CD4-positive, alpha-beta T cell (primary cell): ENCODE data around the gene DDX4. TPM values are rescaled to one million over a fixed set of nuclear protein-coding genes. Genes with fewer than 3 reads are reported as not detected.

ENCODE experiments used
- ATAC-seq: fragments of 200-7000 bp; cut with Tn5 transposase; one replicate; pipeline ENCODE4 v1.10.0; 2022; ENCODE audit warnings: mild to moderate bottlenecking; ENCODE audit not compliant: poor library complexity
- CTCF ChIA-PET: fragments of 350-600 bp; sonication (Branson Sonifier 250); formaldehyde crosslinking; loops from one replicate; lab custom pipeline; 2021; ENCODE audit warnings: antibody characterized with exemption, inconsistent platforms; lab: Charles Lee
- POLR2A ChIA-PET: fragments of 350-600 bp; sonication (Branson Sonifier 250); formaldehyde crosslinking; loops from one replicate; lab custom pipeline; 2021; ENCODE audit warnings: antibody characterized with exemption, inconsistent platforms; lab: Charles Lee
- DNase-seq, 14 experiments: peaks; one replicate each; pipeline ENCODE4 v3.0.0-alpha.2; 2013 to 2020; ENCODE audit warnings: mixed read lengths in 2 of 14
- H3K27ac ChIP-seq, 2 donors: one replicate each; pipeline versions ENCODE4 v1.5.1 to v1.7.0; 2013; ENCODE audit warnings: low read length in 2 of 2, low read depth in 1 of 2, mild to moderate bottlenecking in 1 of 2
- H3K27me3 ChIP-seq, 2 experiments: 1 replicate in 1 of 2; 2 replicates in 1 of 2; pipeline versions ENCODE4 v1.6.1 to v1.7.0; 2013; ENCODE audit warnings: low read length in 2 of 2, control low read depth in 1 of 2, mild to moderate bottlenecking in 1 of 2, moderate library complexity in 1 of 2; ENCODE audit not compliant: insufficient read depth in 2 of 2, control insufficient read depth in 1 of 2
- H3K36me3 ChIP-seq: one replicate; pipeline ENCODE4 v1.6.1; 2013; ENCODE audit warnings: low read length, control low read depth; ENCODE audit not compliant: insufficient read depth
- H3K4me1 ChIP-seq: one replicate; pipeline ENCODE4 v1.6.1; 2013; ENCODE audit warnings: low read length, control low read depth; ENCODE audit not compliant: insufficient read depth
- H3K4me3 ChIP-seq: one replicate; pipeline ENCODE4 v1.5.1; 2013; ENCODE audit warnings: mild to moderate bottlenecking, low read length, moderate library complexity
- H3K9me3 ChIP-seq, 2 experiments: 1 replicate in 1 of 2; 2 replicates in 1 of 2; pipeline versions ENCODE4 v1.6.1 to v1.7.0; 2013; ENCODE audit warnings: low read length in 2 of 2, mild to moderate bottlenecking in 2 of 2, control low read depth in 1 of 2, moderate library complexity in 1 of 2; ENCODE audit not compliant: control insufficient read depth in 1 of 2, insufficient read depth in 1 of 2
- H3K27ac Mint-ChIP-seq: one replicate; pipeline ENCODE4 v1.8.0; 2020; ENCODE audit warnings: mixed read lengths
- H3K27me3 Mint-ChIP-seq: one replicate; pipeline ENCODE4 v1.8.0; 2021; ENCODE audit warnings: mixed read lengths
- H3K36me3 Mint-ChIP-seq: one replicate; pipeline ENCODE4 v1.8.0; 2021; ENCODE audit warnings: low read depth, mixed read lengths
- H3K4me1 Mint-ChIP-seq: one replicate; pipeline ENCODE4 v1.8.0; 2021; ENCODE audit warnings: low read depth, mixed read lengths
- H3K4me3 Mint-ChIP-seq: one replicate; pipeline ENCODE4 v1.8.0; 2020; ENCODE audit warnings: mild to moderate bottlenecking, mixed read lengths
- H3K9me3 Mint-ChIP-seq: one replicate; pipeline ENCODE4 v1.8.0; 2020; ENCODE audit warnings: mixed read lengths
- CTCF ChIP-seq: fragments of 200-600 bp; IDR thresholded peaks from one replicate; pipeline ENCODE4 v1.8.0; 2022; ENCODE audit warnings: antibody characterized with exemption, mild to moderate bottlenecking
- intact Hi-C, 2 experiments: fragments of 100-400 bp; cut with DNase I in 1 of 2; cut with micrococcal nuclease in 1 of 2; formaldehyde crosslinking; loops; one replicate each; pipeline versions ENCODE4 v1.15.1 to v1.9.0; 2023 to 2025; cut with DNase I, micrococcal nuclease
- total RNA-seq, 174 experiments: library from RNA in 2 of 174; stranded (reverse) in 2 of 174; gene quantifications; one replicate each; pipeline ENCODE4 v1.2.3 and lab custom pipeline; 2021 to 2026

The DDX4 gene
- total RNA-seq, 2 experiments from 2014 or later: not detected

DNA sequence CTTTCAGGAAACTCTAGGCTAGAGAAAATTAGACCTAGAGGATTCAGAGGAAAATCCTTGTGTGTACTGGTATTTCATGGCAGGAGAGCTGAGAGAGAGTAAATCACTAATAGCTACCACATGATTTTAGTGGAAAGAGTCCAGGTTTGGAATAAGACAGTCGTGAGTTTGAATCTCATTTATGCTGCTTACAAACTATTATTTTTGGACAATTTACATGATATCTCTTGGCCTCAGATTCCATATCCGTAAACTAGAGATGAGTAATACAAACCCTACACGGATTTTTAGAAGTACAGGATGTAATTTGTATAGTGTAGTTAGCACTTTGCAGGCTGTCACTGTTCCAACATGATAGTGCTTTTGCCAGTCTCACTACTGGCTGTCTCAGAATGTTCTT, 116.0 kb downstream of the DDX4 start:
- ChIA-PET CTCF (no interaction called here), POLR2A (no interaction called here)
- Mint-ChIP-seq H3K27me3 (peaks cover 9% of the 10 kb centered on the region), H3K27ac (no peak overlapping the region), H3K4me3 (no peak overlapping the region), H3K36me3 (no peaks in the 10 kb centered on the region), H3K9me3 (no peaks in the 10 kb centered on the region), H3K4me1 (peaks cover 32% of the 10 kb centered on the region)
- no peaks in the 10 kb centered on the region for H3K36me3 ChIP-seq
- no peak for TF ChIP-seq CTCF
- peaks cover 26% of the 10 kb centered on the region for H3K4me1 ChIP-seq
- H3K27me3 ChIP-seq: no peaks in the 10 kb centered on the region
- no peak overlapping the region for H3K4me3 ChIP-seq
- ATAC-seq: no peak
- no peak for DNase-seq
- no peak overlapping the region for H3K27ac ChIP-seq
- no peaks in the 10 kb centered on the region for H3K9me3 ChIP-seq
- intact Hi-C loops: no loop called here

GRCh38 chr5:55855509-55855908, 117.6 kb downstream of the DDX4 start:
- ATAC-seq (no peak), DNase-seq (peak in 3 of 14 experiments; percentile 4 to 35 (median 13))
- no peak overlapping the region for H3K27ac Mint-ChIP-seq
- H3K4me1 Mint-ChIP-seq: peaks cover 32% of the 10 kb centered on the region
- H3K36me3 ChIP-seq: no peaks in the 10 kb centered on the region
- H3K27me3 Mint-ChIP-seq: peaks cover 4% of the 10 kb centered on the region
- intact Hi-C loops: no loop called here
- H3K9me3 ChIP-seq: no peaks in the 10 kb centered on the region
- H3K36me3 Mint-ChIP-seq: no peaks in the 10 kb centered on the region
- no peak overlapping the region for H3K4me3 Mint-ChIP-seq
- H3K27ac ChIP-seq: no peak overlapping the region
- H3K4me3 ChIP-seq: no peak overlapping the region
- no peaks in the 10 kb centered on the region for H3K9me3 Mint-ChIP-seq
- peaks cover 26% of the 10 kb centered on the region for H3K4me1 ChIP-seq
- CTCF ChIA-PET: no interaction called here
- no peaks in the 10 kb centered on the region for H3K27me3 ChIP-seq
- no peak for TF ChIP-seq CTCF
- POLR2A ChIA-PET: interaction anchor here (1.3 kb wide), 1 partner anchor 14 kb away, joined by 4 read pairs; no protein-coding TSS in a partner anchor

DNA sequence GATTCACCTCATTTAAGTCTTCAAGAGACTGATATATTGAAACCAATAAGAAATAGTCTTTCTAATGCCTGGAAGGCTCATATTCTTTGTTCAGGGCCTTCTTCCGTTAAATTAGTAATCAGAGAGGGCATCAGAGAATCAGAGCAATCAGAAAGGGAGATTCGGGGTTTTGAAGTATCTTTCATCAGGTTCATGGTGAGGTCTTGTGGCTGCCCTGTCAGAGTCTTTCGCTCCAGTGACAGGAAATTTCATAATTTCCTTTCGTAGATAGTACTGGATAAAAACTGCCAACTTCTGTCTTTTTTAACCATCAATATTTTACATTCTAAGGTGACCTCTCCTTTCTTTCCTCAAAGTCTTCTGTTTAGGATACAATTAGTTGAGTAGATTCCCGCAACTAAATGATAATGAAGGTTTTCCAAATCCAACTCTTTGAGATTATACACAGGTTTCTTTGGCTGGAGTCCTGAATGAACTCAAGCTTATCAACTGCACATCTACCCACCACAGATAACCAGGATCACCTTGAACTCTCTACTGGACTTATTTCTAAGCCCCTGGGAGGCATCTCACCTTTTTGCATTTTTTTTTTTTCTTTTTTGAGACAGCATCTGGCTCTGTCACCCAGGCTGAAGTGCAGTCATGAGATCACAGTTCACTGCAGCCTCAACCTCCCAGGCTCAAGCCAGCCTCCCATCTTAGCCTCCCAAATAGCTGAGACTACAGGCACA, 118.8 kb downstream of the DDX4 start:
- H3K9me3 ChIP-seq: no peaks in the 10 kb centered on the region
- H3K27me3 Mint-ChIP-seq: peaks cover 3% of the 10 kb centered on the region
- no peak overlapping the region for H3K4me3 ChIP-seq
- H3K36me3 Mint-ChIP-seq: no peaks in the 10 kb centered on the region
- ATAC-seq (peak; percentile 58), DNase-seq (peak in 4 of 14 experiments; percentile 15 to 69 (median 62))
- no peak for TF ChIP-seq CTCF
- H3K27me3 ChIP-seq: no peaks in the 10 kb centered on the region
- intact Hi-C loops: no loop called here
- H3K9me3 Mint-ChIP-seq: no peaks in the 10 kb centered on the region
- POLR2A ChIA-PET: no interaction called here
- H3K27ac Mint-ChIP-seq: peak overlapping the region; percentile 8
- peak overlapping the region; percentile 32 for H3K4me3 Mint-ChIP-seq
- H3K4me1 Mint-ChIP-seq: peaks cover 32% of the 10 kb centered on the region
- H3K4me1 ChIP-seq: peaks cover 26% of the 10 kb centered on the region
- H3K27ac ChIP-seq: no peak overlapping the region
- no peaks in the 10 kb centered on the region for H3K36me3 ChIP-seq
- CTCF ChIA-PET: no interaction called here
